ENCODE data around the gene NPC1. TPM values are rescaled to one million over a fixed set of nuclear protein-coding genes. Genes with fewer than 3 reads are reported as not detected.

The NPC1 gene
- total RNA-seq, 1 donor from 2014 or later, result 36.5 TPM

- DNase-seq, result no peak
- peaks cover 92% of the 10 kb centered on the region for H3K36me3 Mint-ChIP-seq (ENCODE audit: low read depth)
These were observed 30.0 kb downstream of the NPC1 start for GRCh38 chr18:23556145-23556780.

GRCh38 chr18:23553887-23554286 lies 32.4 kb downstream of the NPC1 start:
- no peaks in the 10 kb centered on the region for H3K27me3 Mint-ChIP-seq
- ATAC-seq (ENCODE audit: low read depth) (no peak), DNase-seq (no peak)
- no peaks in the 10 kb centered on the region for H3K4me1 Mint-ChIP-seq
- ChIA-PET POLR2A (no interaction called here), CTCF (interaction anchor here (1.4 kb wide), 1 partner anchor 37 kb away, joined by 5 read pairs; no protein-coding TSS in a partner anchor)
- H3K9me3 Mint-ChIP-seq, result no peaks in the 10 kb centered on the region
- H3K27ac Mint-ChIP-seq, result no peak overlapping the region
- intact Hi-C loops (cut with micrococcal nuclease), result no loop called here
- no peak for TF ChIP-seq CTCF (IDR thresholded peaks at IDR 0.05)
- H3K4me3 Mint-ChIP-seq, result no peak overlapping the region
- peaks cover 90% of the 10 kb centered on the region for H3K36me3 Mint-ChIP-seq (ENCODE audit: low read depth)

More at GRCh38 chr18:23556145-23556780, 30.0 kb downstream of the NPC1 start:
- Mint-ChIP-seq H3K4me1 (no peaks in the 10 kb centered on the region), H3K27me3 (no peaks in the 10 kb centered on the region), H3K9me3 (no peaks in the 10 kb centered on the region), H3K27ac (no peak overlapping the region), H3K4me3 (no peak overlapping the region)
- ATAC-seq (ENCODE audit: low read depth), result no peak
- TF ChIP-seq CTCF (IDR thresholded peaks at IDR 0.05), result no peak
- intact Hi-C loops (cut with micrococcal nuclease), result no loop called here
- ChIA-PET POLR2A (interaction anchor here (0.5 kb wide), 1 partner anchor 15 kb away, joined by 4 read pairs; no protein-coding TSS in a partner anchor), CTCF (no interaction called here)

- ChIA-PET POLR2A (no interaction called here), CTCF (no interaction called here)
- H3K27ac Mint-ChIP-seq, result no peak overlapping the region
- no peaks in the 10 kb centered on the region for H3K9me3 Mint-ChIP-seq
- no peak overlapping the region for H3K4me3 Mint-ChIP-seq
- DNase-seq, result no peak
- no peaks in the 10 kb centered on the region for H3K4me1 Mint-ChIP-seq
- no peaks in the 10 kb centered on the region for H3K27me3 Mint-ChIP-seq
- no peak for TF ChIP-seq CTCF (IDR thresholded peaks at IDR 0.05)
- intact Hi-C loops (cut with micrococcal nuclease), result no loop called here
- no peak for ATAC-seq (ENCODE audit: low read depth)
- H3K36me3 Mint-ChIP-seq (ENCODE audit: low read depth), result peaks cover 85% of the 10 kb centered on the region
These were observed 33.8 kb downstream of the NPC1 start for GRCh38 chr18:23552505-23552904.

GRCh38 chr18:23551978-23552377 lies 34.3 kb downstream of the NPC1 start:
- no peak for TF ChIP-seq CTCF (IDR thresholded peaks at IDR 0.05)
- POLR2A ChIA-PET, result no interaction called here
- CTCF ChIA-PET, result no interaction called here
- intact Hi-C loops (cut with micrococcal nuclease), result no loop called here
- ATAC-seq (ENCODE audit: low read depth) (no peak), DNase-seq (no peak)
- Mint-ChIP-seq H3K27ac (no peak overlapping the region), H3K4me3 (no peak overlapping the region), H3K36me3 (ENCODE audit: low read depth) (peaks cover 83% of the 10 kb centered on the region), H3K9me3 (no peaks in the 10 kb centered on the region), H3K27me3 (no peaks in the 10 kb centered on the region), H3K4me1 (no peaks in the 10 kb centered on the region)

- Mint-ChIP-seq H3K36me3 (ENCODE audit: low read depth) (peaks cover 80% of the 10 kb centered on the region), H3K4me1 (no peaks in the 10 kb centered on the region), H3K27ac (no peak overlapping the region), H3K4me3 (no peak overlapping the region), H3K27me3 (no peaks in the 10 kb centered on the region), H3K9me3 (no peaks in the 10 kb centered on the region)
- CTCF ChIA-PET, result no interaction called here
- no peak for DNase-seq
- intact Hi-C loops (cut with micrococcal nuclease), result no loop called here
- TF ChIP-seq CTCF (IDR thresholded peaks at IDR 0.05), result no peak
- no peak for ATAC-seq (ENCODE audit: low read depth)
- POLR2A ChIA-PET, result no interaction called here
These were observed 35.4 kb downstream of the NPC1 start for GRCh38 chr18:23550898-23551297.

Data from activated B cell treated with CpG ODN at 0.5 μM for 24 hours (primary cell).